ENCODE data around the gene ODF2L.

Gene ODF2L

DNA sequence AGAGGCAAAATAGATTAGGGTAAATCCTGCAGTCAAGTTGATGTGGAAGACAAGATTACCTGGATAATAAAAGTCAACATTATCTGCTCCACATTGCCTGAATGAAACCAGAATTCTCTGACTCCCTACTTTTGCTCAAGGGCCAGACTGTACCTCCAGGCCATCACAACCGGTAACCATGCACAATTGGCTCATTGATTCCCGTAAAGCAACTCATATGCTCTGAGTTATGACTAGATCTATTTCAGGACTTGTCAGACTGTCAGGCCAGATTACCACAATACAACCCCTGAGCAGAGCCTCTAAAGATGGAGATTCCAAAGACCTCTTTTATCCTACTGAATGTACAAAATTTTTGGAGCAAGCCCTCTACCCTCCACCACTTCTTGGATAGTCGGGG, 90.4 kb downstream of the ODF2L start:
- no peak for DNase-seq

DNA sequence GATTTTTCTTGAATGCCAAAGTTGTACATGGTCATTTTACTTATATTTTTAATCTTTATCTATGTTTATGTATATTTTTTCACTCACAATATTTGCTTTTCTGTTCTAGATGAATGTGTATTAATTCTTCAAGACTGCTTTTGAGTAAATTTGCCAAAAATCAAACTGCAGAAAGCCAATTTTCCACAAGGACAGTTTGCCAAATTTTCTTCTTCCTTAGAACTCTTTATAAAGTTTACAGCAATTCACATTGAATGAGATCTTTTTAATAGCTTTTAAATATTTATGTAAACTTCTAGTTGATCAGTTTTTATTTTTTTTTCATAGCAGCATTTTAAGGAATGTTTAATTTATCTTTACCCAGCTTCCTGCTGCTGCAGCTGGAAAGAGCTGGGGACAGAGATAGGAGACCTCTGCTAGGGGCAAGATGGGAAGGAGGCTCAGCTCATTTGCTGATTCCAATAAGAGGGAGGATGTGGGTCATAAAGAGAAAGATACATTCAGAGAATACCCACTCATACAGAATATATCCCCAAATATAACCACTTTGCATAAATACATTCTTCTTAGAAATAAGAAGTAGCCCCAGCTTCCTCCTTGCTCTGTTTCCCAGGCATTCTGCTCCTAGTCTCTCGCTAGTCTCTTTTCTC, 93.0 kb downstream of the ODF2L start:
- DNase-seq, result no peak

Data from NCI-H526 treated with DMSO at 0.1 percent for 48 hours (cell line).